T1000 (cell line): ENCODE results near the gene ACER3.
"Not testable (repeated sequence)": the region's sequence is repeated elsewhere in the genome, so short reads cannot be mapped to it uniquely, and the experiment has no call there.

Experiments
- DNase-seq: peaks from one replicate; lab custom pipeline; 2025; ENCODE audit warnings: mixed read lengths; lab: John Stamatoyannopoulos, UW

Gene ACER3

GRCh38 chr11:77038825-77039326 lies 178.2 kb downstream of the ACER3 start:
- DNase-seq: no peak

GRCh38 chr11:77039491-77040400 lies 179.0 kb downstream of the ACER3 start:
- no peak for DNase-seq

GRCh38 chr11:77040401-77040777 lies 179.7 kb downstream of the ACER3 start:
- no peak for DNase-seq

GRCh38 chr11:77040889-77041288 lies 180.2 kb downstream of the ACER3 start:
- DNase-seq: no peak

GRCh38 chr11:77042111-77042726 lies 181.5 kb downstream of the ACER3 start:
- DNase-seq: no peak

- no peak for DNase-seq
Measured at GRCh38 chr11:77044356-77044755, 183.6 kb downstream of the ACER3 start.

GRCh38 chr11:77044886-77045285 lies 184.2 kb downstream of the ACER3 start:
- DNase-seq: no peak

GRCh38 chr11:77046060-77046501 lies 185.4 kb downstream of the ACER3 start:
- DNase-seq: no peak

- peak; percentile 61 for DNase-seq
Measured at GRCh38 chr11:77047007-77047927, 186.5 kb downstream of the ACER3 start.

- DNase-seq: not testable (repeated sequence)
Measured at GRCh38 chr11:77047928-77048446, 187.3 kb downstream of the ACER3 start.

- no peak for DNase-seq
Measured at GRCh38 chr11:77049026-77049425, 188.3 kb downstream of the ACER3 start.

GRCh38 chr11:77051511-77051910 lies 190.8 kb downstream of the ACER3 start:
- DNase-seq: no peak

GRCh38 chr11:77052518-77052917 lies 191.8 kb downstream of the ACER3 start:
- DNase-seq: no peak

- DNase-seq: no peak
Measured at GRCh38 chr11:77053217-77054015, 192.7 kb downstream of the ACER3 start.

GRCh38 chr11:77054084-77054483 lies 193.4 kb downstream of the ACER3 start:
- DNase-seq: no peak

GRCh38 chr11:77055101-77055561 lies 194.4 kb downstream of the ACER3 start:
- DNase-seq: no peak

GRCh38 chr11:77055913-77056312 lies 195.2 kb downstream of the ACER3 start:
- DNase-seq: no peak

- DNase-seq: no peak
Measured at GRCh38 chr11:77056814-77057402, 196.2 kb downstream of the ACER3 start.

GRCh38 chr11:77057938-77058474 lies 197.3 kb downstream of the ACER3 start:
- DNase-seq: no peak

GRCh38 chr11:77058900-77059299 lies 198.2 kb downstream of the ACER3 start:
- no peak for DNase-seq
